NOMO-1 treated with dmso at 0.1 percent for 144 hours (cell line): ENCODE measurements around the gene CNMD.

Source experiments
- DNase-seq: peaks from one replicate; lab custom pipeline; 2025; ENCODE audit not compliant: unreplicated experiment; lab: John Stamatoyannopoulos, UW

Gene CNMD

GRCh38 chr13:52739468-52740071 is at the start of gene CNMD:
TSS of gene CNMD (minus strand) at chr13:52739820. CDS start at chr13:52739701, 119 bp downstream.
- no peak for DNase-seq

- DNase-seq: no peak
Measured at GRCh38 chr13:52788011-52788410, 48.4 kb upstream of the CNMD start.

DNA sequence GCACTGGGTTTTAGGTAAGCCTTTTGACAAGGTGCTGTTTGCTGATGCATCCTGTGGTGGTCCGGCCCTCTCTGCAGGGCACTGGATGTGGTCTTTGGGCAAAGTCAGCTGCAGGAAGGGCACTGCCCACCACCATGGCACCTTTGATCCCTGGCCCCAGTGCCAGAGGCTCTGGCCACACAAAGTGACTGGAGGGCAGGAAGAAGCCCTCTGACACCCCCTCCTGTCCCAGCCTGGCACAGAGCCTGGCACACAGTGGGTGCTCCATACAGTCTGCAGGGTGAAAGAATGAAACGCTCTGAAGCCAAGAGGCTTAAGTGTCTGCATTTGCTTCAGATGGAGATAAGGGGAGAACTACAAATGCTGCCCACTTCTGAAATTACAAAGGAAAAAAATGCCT is 47.6 kb upstream of the CNMD start:
- no peak for DNase-seq

DNA sequence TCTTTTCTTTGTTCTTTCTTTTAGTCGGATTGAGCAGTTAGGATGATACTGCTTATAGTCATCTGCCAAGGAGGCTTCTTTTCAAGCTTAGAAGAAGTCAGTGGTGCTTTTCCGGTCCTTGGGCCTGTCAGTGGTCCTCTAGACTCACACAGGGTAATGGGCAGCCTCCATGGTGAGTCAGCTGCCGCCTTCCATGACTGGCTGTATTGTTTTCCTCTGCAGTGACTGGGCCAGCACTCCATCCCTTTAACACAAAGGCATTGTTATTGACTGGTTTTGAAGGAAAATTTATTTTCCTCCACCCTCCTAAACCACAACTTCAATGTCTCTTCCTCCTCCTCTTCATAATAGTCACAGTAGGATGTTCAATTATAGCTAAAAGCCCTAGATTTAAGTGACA is 47.1 kb upstream of the CNMD start:
- no peak for DNase-seq

GRCh38 chr13:52785739-52786138 is 46.1 kb upstream of the CNMD start:
- no peak for DNase-seq

- no peak for DNase-seq
Measured at GRCh38 chr13:52784591-52785340, 45.1 kb upstream of the CNMD start.

GRCh38 chr13:52783943-52784342 is 44.3 kb upstream of the CNMD start:
- no peak for DNase-seq

DNA sequence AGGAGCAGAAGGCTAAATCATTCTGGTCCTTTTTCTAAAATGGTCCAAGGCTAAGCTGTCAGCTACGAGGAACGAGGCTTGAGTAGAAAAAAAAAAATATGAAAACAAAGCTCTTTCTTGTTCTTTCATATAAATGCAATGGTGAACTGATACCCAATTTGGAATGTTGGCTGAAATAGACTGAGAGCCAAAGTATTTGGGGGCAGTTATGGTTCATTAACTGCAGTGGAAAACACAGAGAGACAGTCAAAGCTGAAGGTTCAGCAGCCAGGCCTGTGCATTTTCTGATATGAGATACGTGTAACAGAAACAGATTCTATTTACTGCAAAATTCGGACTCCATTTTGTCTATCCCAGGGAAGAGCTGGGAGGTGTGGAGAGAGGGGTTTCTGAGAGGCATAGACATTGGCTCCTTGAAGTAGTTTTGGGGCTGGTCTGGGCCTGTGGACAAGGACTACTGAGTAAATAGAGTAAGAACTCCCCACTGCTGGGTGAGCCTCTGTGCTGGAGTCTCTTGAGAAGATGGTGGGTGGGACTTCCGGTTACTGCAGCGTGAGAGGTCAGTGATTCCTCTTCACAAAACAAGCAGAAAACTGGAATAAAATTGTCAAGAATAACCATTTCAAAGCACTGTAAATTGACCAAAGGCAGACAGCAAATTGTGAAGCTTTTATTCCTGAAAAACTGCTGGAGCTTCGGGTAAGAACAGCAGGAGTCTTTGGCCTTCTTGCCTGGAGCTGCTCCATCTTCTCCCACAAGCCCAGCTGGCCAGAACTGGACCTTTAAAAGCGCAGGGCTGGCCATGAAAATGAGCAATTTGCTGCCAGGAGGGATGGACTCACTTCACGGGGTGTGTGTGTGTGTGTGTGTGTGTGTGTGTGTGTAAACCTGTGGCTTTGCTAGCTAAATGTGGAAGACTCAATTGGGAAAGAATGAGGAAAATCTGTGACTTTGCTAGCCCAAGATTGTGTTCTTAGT is 43.1 kb upstream of the CNMD start:
- no peak for DNase-seq

DNA sequence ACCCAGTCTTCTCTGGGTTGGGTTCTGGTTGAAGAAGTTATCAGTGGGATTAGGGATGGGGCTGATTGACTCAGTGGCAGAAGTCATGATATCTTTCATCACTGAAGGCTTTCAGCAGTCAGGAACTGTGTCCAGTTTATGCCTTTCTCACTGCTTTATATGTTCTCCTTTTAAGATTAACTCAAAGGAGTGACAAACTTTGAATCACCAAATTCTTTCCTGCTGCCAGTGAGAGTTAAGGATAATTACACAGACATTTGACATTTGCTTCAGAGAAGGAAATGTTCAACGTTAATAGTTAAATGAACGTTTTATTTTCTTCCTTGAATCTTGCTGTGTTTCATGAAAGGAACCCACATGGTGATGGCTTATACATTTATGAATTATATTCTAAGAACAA is 41.0 kb upstream of the CNMD start:
- no peak for DNase-seq

GRCh38 chr13:52780092-52780491 is 40.5 kb upstream of the CNMD start:
- no peak for DNase-seq

- no peak for DNase-seq
Measured at GRCh38 chr13:52779103-52779502, 39.5 kb upstream of the CNMD start.

DNA sequence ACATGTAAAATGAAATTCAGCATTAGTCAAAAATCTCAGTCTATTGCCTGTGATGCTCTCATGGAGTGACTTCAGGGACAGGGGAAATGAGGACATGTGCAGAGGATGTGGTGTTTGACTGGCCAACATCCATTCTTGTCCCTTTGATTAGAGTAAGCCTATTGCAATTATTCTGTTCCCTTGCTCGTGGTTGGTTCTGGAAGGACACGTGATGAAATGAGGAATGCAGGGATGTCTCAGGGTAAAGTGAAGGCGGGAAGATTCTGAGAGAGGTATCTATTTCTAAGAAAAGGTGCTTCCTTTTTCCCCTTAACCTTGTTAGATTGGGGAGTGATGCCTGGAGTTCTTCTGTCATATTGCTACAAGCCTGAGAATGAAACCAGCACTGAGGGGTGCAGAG is 37.1 kb upstream of the CNMD start:
- DNase-seq: no peak

DNA sequence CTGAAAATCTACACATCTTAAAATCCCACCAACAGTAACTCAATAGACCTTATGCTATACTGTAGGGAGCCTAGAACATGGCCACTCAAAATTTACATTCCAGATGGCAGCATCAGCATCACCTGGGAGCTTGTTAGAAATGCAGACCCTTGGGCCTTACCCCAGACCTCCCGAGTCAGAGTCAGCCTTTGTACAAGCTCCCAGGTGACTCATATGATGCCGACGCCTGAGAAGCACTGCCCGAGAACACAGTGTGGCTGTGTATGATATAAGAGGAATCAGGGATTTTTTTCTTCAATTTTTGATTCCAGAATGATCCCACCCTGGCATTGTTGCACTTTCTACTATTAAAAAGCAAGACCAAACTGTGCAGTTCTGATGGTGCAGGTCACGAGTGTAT is 35.9 kb upstream of the CNMD start:
- DNase-seq: no peak

DNA sequence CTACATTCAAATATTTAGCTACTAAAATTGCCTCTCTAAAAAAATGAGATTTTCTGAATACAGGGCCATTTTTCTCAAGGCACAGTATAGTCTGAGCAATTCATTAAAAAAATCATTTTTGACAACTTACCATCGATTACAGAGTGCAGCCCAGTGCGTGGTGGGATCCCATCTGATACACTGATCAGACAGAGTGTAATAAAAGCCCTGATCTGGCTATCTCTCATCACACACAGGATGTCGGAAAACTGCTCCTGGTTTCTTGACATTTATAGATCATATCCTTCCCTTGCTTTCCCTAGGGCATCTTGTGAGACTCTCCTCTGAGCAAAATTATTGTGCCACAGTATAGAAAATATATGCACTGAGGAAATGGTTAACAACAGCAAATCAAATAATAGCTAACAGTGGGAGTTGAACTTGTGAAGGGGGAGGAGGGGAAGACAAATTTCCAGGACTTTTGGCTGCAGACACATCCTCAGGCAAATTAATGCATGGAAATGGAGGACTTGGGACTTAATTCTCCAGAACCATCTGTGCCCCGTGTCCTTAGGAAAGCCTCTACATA is 28.4 kb upstream of the CNMD start:
- DNase-seq: no peak

- DNase-seq: no peak
Measured at GRCh38 chr13:52765611-52766390, 26.2 kb upstream of the CNMD start.

GRCh38 chr13:52760077-52760476 is 20.5 kb upstream of the CNMD start:
- DNase-seq: no peak

GRCh38 chr13:52758114-52758513 is 18.5 kb upstream of the CNMD start:
- no peak for DNase-seq

DNA sequence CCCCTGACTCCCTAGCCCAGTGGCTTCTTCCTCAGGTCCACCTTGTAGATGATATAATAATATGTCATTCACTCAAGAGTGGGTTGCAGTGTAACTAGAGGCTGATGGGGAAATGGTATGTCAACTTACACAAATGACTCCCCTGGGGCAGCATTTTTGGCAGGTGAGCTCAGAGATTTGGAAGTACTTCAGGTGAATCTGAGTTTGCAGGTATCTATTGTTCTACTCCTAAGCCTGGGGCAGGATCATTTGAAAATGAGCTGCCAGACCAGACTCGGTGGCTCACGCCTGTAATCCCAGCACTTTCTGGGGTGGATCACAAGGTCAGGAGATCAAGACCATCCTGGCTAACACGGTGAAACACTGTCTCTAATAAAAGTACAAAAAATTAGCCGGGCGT is 11.6 kb upstream of the CNMD start:
- no peak for DNase-seq

DNA sequence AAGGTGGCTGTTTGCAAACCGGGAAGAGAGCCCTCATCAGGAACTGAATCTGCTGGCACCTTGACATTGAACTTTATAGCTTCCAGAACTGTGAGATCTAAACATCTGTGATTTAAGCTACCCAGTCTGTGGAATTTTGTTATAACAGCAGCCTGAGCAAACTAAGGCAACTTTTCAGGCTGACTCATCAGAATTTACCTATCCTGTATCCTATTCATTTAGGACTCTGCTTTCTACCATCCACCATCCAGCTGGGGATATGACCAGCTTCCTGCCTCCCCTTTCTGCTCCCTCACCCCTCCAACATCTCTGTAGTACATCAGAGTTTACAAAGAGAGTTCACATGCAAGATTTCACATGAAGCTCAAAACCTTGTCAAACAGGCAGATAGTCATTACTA is 11.1 kb upstream of the CNMD start:
- no peak for DNase-seq

- DNase-seq: no peak
Measured at GRCh38 chr13:52749419-52749818, 9.8 kb upstream of the CNMD start.

GRCh38 chr13:52746141-52746540 is 6.5 kb upstream of the CNMD start:
- DNase-seq: no peak
